ENCODE measurements around the gene ABHD18. TPM values are rescaled to one million over a fixed set of nuclear protein-coding genes. Genes with fewer than 3 reads are reported as not detected.
A peak's percentile ranks its signal among the peaks of the same experiment; 100 is the strongest.
"Not testable (repeated sequence)": the region's sequence is repeated elsewhere in the genome, so short reads cannot be mapped to it uniquely, and the experiment has no call there.

ABHD18 gene
- total RNA-seq, 2 donors from 2014 or later: 7.4 to 17.0 TPM

DNA sequence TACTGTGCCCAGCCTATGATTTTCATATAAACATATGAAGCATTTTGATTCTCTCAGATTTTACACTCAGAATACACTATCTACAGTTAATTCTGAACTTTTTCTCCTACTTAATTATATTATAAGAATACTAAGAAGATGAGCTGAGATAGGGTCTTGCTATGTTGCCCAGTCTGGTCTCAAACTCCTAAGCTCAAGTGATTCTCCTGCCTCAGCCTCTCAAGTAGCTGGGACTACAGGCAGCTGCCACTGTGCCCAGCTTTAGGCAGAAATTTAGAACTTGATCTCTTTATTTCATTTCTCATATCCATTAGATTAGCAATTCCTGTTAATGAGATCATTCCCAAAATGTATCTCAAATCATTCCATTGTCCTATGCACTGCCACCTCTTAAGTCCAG is 91.2 kb downstream of the ABHD18 start:
- DNase-seq (ENCODE audit: low spot score) (no peak), ATAC-seq (ENCODE audit: insufficient number of reproducible peaks, low FRiP score, low read depth) (no peak)
- Histone ChIP-seq H3K27ac (no peak overlapping the region), H3K9me3 (no peaks in the 10 kb centered on the region), H3K36me3 (no peaks in the 10 kb centered on the region), H3K4me3 (no peak overlapping the region), H3K4me1 (ENCODE audit: control insufficient read depth in 1 of 2, low read depth in 2 of 2) (peaks cover 0 to 4% of the 10 kb centered on the region in 2 donors), H3K27me3 (replicated peaks; ENCODE audit: insufficient read depth) (no peaks in the 10 kb centered on the region)
- TF ChIP-seq, protein P1, sequence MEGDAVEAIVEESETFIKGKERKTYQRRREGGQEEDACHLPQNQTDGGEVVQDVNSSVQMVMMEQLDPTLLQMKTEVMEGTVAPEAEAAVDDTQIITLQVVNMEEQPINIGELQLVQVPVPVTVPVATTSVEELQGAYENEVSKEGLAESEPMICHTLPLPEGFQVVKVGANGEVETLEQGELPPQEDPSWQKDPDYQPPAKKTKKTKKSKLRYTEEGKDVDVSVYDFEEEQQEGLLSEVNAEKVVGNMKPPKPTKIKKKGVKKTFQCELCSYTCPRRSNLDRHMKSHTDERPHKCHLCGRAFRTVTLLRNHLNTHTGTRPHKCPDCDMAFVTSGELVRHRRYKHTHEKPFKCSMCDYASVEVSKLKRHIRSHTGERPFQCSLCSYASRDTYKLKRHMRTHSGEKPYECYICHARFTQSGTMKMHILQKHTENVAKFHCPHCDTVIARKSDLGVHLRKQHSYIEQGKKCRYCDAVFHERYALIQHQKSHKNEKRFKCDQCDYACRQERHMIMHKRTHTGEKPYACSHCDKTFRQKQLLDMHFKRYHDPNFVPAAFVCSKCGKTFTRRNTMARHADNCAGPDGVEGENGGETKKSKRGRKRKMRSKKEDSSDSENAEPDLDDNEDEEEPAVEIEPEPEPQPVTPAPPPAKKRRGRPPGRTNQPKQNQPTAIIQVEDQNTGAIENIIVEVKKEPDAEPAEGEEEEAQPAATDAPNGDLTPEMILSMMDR (IDR thresholded peaks at IDR 0.05): no peak

DNA sequence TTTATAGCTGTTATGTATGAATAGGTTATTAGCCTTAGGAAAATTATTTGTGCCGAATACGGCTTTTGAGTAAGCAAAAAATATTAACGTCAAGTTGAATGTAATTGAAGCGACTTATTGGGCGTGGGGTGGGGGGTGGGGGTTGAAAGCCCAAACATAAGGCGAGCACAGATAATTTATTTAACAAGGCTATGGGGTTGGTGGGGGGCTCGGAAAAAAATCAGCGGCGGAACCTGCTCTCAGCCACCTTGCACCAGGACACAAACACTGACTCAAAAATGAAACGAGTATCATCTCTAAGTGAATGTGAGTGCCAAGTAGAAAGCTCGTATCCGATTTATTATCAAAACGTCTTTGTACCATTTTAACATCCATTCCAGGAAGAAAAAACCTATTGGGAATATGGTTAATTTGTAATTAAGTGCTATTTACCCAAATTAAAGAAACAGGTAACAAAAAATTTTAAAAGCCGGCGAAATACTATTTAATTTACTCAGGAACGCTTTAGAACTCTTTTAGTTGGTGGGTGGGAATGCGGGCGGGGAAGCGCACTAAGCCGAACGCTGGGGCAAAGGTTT is 95.0 kb downstream of the ABHD18 start:
- Histone ChIP-seq H3K27me3 (replicated peaks; ENCODE audit: insufficient read depth) (no peaks in the 10 kb centered on the region), H3K36me3 (no peaks in the 10 kb centered on the region), H3K4me3 (peak overlapping the region; percentile 91), H3K4me1 (ENCODE audit: control insufficient read depth in 1 of 2, low read depth in 2 of 2) (peaks cover 2 to 10% of the 10 kb centered on the region in 2 donors), H3K9me3 (no peaks in the 10 kb centered on the region), H3K27ac (peak overlapping the region; percentile 92)
- no peak for DNase-seq (ENCODE audit: low spot score)
- TF ChIP-seq, protein P1 (IDR thresholded peaks at IDR 0.05): no peak
- ATAC-seq (ENCODE audit: insufficient number of reproducible peaks, low FRiP score, low read depth): no peak

DNA sequence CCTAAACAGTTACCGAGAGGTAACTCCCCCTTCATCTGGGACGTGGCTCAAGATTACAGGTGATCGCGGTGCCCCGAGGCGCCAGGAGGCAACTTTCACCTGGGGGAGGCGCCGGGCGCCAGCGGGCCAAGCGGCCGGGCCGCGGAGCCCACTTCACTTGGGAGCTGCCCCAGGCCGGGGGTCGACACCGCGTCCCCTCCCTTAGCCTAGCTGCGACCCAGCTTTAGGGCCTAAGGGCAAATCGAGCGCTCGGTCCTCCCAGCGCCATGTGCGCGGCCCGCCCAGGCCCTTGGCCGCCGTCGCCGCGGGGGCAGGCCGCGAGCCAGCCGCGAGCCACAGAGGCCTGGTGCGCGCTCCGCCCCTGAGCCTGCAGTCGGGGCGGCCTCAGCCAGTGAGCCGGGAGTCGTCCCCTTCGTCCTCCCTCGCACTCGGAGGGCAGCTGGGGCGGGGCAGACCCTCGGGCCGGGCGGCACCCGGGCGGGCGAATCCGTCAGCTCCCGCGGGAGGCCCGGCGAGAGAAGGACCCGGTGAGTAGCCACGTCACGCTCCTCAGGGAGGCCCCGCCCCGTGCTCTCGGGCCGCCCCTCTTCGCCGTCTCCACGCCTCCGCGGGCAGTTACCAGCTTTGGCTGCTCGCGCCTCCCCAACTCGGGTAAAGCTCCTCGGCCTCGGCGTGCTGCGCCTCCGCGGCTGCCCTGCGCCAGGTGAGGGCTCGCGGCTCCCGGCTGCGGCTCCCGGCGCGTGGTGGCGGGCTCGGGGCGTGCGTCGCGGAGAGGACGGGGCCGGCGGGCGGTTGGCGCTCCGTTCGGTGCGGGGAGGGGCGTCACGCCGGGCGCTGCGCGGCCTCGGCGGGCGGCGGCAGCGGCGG is 95.7 kb downstream of the ABHD18 start, which contains the start of gene LARP1B:
TSS of gene LARP1B (plus strand) at position 614 of the 867 bp plus-strand sequence. CDS start 13,640 bp downstream, outside the sequence.
- TF ChIP-seq, protein P1 (IDR thresholded peaks at IDR 0.05): no peak
- Histone ChIP-seq H3K36me3 (no peaks in the 10 kb centered on the region), H3K27ac (peak within 1 kb of the TSS; percentile 92), H3K9me3 (no peaks in the 10 kb centered on the region), H3K27me3 (replicated peaks; ENCODE audit: insufficient read depth) (no peaks in the 10 kb centered on the region), H3K4me3 (peak within 1 kb of the TSS; percentile 91), H3K4me1 (ENCODE audit: control insufficient read depth in 1 of 2, low read depth in 2 of 2) (peaks cover 2 to 10% of the 10 kb centered on the region in 2 donors)
- ATAC-seq (ENCODE audit: insufficient number of reproducible peaks, low FRiP score, low read depth) (peak; percentile 94), DNase-seq (ENCODE audit: low spot score) (peak; percentile 81)

DNA sequence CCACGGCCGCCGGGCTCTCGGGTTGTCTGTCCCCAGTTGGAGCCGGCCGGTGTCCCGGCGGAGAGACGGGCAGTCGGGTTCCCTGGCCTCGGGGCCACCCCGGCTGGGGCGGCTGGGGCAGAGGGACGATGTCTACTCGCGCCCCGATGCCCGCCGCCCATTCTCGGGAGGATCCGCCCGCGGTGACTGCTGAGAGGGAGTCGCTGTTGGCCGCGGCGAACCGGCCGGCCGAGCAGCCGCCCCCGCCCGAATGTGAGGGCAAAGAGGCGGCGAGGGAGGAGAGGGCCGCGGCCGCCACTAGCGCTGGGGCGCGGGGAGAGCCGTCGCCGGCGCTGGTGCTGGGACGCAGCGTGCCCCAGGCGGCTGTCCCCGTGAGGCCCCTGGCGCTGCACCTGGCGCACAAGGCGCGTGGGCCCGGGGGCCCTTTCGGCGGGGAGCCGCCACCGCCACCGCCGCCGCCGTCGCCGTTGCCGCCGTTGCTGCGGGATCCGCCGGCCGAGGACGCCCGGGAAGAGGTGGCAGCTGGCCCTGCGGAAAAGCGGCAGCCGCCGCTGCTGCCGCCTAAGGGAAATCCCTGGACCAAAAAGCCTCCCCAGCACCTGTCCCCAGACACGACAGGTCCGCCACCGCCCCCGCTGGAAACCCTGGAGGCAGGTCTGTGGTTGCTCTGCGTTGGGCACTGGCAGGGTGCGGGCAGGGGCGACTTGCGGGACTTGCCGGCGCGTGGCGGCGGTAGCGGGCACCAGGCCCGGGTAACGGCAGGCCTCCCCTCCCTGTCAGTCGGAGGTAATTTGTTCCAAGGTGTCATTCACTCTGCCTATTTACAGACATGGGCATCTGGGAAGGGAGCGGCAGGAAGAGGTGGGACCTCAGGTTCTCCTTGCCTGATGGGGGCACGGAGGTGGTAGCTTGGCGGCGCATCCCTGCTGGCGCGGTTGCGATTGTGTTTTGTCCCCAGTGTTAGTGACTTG is 96.6 kb downstream of the ABHD18 start:
- H3K27ac ChIP-seq: peak overlapping the region; percentile 92
- DNase-seq (ENCODE audit: low spot score) (no peak), ATAC-seq (ENCODE audit: insufficient number of reproducible peaks, low FRiP score, low read depth) (peak; percentile 34)
- no peaks in the 10 kb centered on the region for H3K9me3 ChIP-seq
- TF ChIP-seq, protein P1 (IDR thresholded peaks at IDR 0.05): no peak
- no peaks in the 10 kb centered on the region for H3K27me3 ChIP-seq (replicated peaks; ENCODE audit: insufficient read depth)
- H3K4me1 ChIP-seq (ENCODE audit: control insufficient read depth in 1 of 2, low read depth in 2 of 2): peaks cover 2 to 10% of the 10 kb centered on the region in 2 donors
- H3K36me3 ChIP-seq: no peaks in the 10 kb centered on the region
- peak overlapping the region; percentile 91 for H3K4me3 ChIP-seq

DNA sequence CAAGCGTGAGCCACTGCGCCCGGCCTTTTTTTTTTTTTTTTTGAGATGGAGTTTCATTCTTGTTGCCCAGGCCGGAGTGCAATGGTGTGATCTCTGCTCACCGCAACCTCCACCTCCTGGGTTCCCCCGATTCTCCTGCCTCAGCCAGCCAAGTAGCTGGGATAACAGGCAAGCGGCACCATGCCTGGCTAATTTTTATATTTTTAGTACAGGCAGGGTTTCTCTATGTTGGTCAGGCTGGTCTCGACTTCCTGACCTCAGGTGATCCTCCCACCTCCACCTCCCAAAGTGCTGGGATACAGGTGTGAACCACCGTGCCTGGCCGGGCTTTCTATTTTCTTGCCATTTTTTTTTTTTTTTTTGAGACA is 101.2 kb downstream of the ABHD18 start:
- H3K9me3 ChIP-seq; H3K4me1 ChIP-seq (ENCODE audit: control insufficient read depth in 1 of 2, low read depth in 2 of 2); ATAC-seq (ENCODE audit: insufficient number of reproducible peaks, low FRiP score, low read depth); H3K27ac ChIP-seq; H3K36me3 ChIP-seq; H3K27me3 ChIP-seq (replicated peaks; ENCODE audit: insufficient read depth); DNase-seq (ENCODE audit: low spot score); H3K4me3 ChIP-seq: not testable (repeated sequence)
